ENCODE data around the gene CHID1. TPM values are rescaled to one million over a fixed set of nuclear protein-coding genes. Genes with fewer than 3 reads are reported as not detected.

CHID1 gene
- total and polyA plus RNA-seq, 8 donors, result 81.4 to 95.7 (median 93.5) TPM

DNA sequence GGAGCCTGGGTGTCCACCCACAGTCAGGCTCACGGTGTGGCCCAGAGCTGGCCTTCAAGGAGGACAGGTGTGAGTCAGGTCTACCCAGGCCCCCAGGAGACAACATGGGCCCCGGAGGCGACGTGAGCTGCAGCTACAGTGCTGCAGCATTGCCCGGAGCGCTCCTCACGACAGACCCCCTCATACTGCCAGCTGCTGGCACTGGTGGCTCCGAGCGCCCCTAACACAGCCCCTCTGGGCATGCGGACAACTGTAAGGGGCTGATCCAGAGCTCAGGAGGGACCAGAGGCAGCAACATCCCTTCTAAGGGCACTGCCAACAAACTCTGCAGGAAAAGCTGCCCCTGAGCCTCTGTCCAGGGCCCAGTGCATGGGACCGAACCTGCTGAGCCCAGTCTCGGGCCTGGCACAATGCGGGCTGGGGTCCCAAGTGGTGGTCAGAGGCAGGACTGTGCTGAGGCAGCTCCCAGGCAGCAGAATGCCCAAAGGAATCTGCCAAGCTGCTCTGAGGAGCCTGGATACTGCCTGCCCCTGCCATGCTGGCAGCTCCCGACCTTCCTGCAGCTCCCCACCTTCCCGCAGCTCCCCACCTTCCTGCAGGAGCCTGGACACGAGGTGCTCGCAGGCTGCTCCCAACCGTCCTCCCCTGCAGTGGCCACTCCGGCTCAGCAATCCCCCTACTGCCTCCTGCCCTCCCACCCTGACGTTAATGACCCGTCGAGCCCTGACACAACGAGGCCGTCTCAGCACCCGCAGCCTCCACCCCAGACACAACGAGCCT, 15.1 kb downstream of the CHID1 start:
- Histone ChIP-seq H3K27ac (no peak overlapping the region), H3K36me3 (peaks cover 0 to 27% of the 10 kb centered on the region in 2 donors), H3K27me3 (no peaks in the 10 kb centered on the region), H3K4me1 (no peaks in the 10 kb centered on the region), H3K4me3 (no peak overlapping the region), H3K9me3 (no peaks in the 10 kb centered on the region)
- intact Hi-C loops (cut with DNase I), result no loop called here
- no peak for DNase-seq
- no peak for ATAC-seq
- TF ChIP-seq, protein P1, sequence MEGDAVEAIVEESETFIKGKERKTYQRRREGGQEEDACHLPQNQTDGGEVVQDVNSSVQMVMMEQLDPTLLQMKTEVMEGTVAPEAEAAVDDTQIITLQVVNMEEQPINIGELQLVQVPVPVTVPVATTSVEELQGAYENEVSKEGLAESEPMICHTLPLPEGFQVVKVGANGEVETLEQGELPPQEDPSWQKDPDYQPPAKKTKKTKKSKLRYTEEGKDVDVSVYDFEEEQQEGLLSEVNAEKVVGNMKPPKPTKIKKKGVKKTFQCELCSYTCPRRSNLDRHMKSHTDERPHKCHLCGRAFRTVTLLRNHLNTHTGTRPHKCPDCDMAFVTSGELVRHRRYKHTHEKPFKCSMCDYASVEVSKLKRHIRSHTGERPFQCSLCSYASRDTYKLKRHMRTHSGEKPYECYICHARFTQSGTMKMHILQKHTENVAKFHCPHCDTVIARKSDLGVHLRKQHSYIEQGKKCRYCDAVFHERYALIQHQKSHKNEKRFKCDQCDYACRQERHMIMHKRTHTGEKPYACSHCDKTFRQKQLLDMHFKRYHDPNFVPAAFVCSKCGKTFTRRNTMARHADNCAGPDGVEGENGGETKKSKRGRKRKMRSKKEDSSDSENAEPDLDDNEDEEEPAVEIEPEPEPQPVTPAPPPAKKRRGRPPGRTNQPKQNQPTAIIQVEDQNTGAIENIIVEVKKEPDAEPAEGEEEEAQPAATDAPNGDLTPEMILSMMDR (IDR thresholded peaks at IDR 0.05), result no peak

DNA sequence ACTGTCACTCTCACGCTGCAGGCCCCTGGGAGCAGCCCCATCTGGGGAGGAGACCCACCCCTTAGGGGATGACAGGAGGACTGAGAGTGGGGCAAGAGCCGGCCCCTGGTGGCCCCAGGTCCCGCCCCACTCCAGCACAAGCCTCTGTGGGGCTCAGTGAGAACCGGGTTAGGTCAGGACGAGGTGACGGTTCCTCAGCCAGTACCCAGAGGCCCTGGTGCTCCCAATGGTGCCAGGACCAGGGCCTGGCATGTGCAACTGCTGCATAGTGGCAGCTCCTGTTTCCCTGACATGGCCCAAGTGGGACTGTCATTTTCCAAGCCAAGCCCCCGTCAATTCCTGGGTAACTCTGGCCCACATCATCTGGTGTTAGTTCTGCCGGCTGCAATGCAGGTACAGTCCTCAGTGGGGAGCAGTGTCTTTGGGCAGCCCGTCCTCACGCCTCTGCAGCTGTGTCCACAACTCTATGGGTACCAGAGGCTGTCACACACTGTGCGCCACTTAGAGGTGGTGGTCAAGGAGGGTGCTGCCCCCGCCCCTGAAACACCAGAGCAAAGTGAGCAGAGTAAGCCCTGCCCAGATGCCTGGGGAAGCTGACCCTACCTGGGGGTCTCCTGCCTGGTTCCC, 15.9 kb downstream of the CHID1 start:
- Histone ChIP-seq H3K9me3 (no peaks in the 10 kb centered on the region), H3K4me3 (no peak overlapping the region), H3K4me1 (no peaks in the 10 kb centered on the region), H3K27ac (no peak overlapping the region), H3K36me3 (peaks cover 0 to 19% of the 10 kb centered on the region in 2 donors), H3K27me3 (no peaks in the 10 kb centered on the region)
- intact Hi-C loops (cut with DNase I), result no loop called here
- DNase-seq (no peak), ATAC-seq (no peak)
- TF ChIP-seq, protein P1 (IDR thresholded peaks at IDR 0.05), result no peak

DNA sequence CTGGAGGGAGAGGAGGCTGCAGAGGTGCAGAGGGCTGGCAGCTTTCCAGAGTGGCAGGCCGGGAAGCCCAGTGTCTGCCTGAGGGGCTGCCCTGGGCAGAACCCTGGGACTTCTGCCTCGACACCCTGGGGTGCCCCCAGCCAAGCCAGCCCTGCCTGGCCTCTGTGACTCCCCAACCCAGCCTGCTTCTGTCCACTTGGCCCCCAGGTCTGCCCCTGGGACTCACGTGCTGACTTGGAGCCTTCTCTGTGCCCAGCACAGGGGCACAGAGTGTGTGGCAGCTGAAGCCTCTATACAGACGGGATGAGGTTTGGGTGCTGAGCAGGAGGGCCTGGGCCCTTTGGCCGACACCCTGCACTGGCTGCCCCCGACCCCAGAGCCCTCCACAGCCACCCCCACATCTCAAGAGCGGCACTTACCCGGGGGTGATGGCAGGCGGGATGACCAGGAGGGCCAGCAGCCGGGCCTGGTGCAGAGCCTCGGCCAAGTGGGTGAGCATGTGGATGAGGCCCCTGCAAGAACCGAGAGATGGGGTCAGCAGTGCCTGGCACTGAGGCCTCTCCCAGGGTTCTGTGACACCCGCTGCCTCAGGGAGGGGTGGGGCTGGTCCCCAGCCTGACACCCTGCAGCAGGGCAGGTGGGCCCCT, 17.5 kb downstream of the CHID1 start:
- no peak overlapping the region for H3K27ac ChIP-seq
- intact Hi-C loops (cut with DNase I), result no loop called here
- no peak for ATAC-seq
- H3K9me3 ChIP-seq, result no peaks in the 10 kb centered on the region
- no peaks in the 10 kb centered on the region for H3K27me3 ChIP-seq
- TF ChIP-seq, protein P1 (IDR thresholded peaks at IDR 0.05), result no peak
- DNase-seq, result no peak
- no peaks in the 10 kb centered on the region for H3K4me1 ChIP-seq
- H3K4me3 ChIP-seq, result no peak overlapping the region
- H3K36me3 ChIP-seq, result peaks cover 0 to 11% of the 10 kb centered on the region in 2 donors

DNA sequence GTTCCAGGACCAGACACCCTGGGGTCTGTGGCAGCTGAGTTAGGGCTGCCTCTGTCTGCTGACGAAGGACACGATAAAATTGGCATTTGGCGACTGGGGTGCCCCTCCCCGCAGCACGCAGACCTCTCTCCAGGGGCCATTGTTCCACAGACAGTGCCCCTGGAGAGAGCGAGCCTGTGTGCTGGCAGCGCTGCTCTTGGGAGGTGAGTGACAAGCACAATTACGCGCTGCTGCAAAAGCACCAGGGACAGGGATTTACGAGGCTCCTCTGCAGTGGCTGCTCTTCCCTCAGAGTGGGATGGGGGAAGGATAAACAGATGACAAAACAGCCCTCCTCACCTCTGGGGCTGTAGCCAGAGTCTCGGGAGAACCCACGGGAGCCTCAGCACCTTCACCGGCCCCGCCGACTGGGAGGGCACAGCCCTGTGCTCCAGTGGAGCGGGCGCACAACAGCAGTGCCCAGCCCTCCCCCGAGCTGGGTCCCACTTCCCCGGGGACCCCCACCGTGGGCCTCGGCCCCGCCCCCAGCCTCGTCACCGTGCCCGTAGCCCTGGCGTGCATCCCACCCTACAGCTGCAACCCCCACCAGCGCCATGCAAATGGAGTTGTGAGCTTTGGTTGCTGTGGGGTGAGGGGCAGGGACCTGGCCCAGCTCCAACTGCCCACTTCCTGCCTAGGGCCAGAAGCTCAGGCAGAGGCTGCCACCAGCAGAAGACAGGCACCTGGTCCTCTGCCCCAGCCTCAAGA, 19.6 kb downstream of the CHID1 start:
- H3K36me3 ChIP-seq, result peaks cover 0 to 29% of the 10 kb centered on the region in 2 donors
- no peaks in the 10 kb centered on the region for H3K9me3 ChIP-seq
- TF ChIP-seq, protein P1 (IDR thresholded peaks at IDR 0.05), result no peak
- no peak overlapping the region for H3K27ac ChIP-seq
- ATAC-seq, result no peak
- no peak for DNase-seq
- no peaks in the 10 kb centered on the region for H3K27me3 ChIP-seq
- no peaks in the 10 kb centered on the region for H3K4me1 ChIP-seq
- no peak overlapping the region for H3K4me3 ChIP-seq
- intact Hi-C loops (cut with DNase I), result no loop called here
